Measurements from ENCODE around the gene S100A2.
A peak's percentile ranks its signal among the peaks of the same experiment; 100 is the strongest.
"Not testable (repeated sequence)": the region's sequence is repeated elsewhere in the genome, so short reads cannot be mapped to it uniquely, and the experiment has no call there.

Gene S100A2

DNA sequence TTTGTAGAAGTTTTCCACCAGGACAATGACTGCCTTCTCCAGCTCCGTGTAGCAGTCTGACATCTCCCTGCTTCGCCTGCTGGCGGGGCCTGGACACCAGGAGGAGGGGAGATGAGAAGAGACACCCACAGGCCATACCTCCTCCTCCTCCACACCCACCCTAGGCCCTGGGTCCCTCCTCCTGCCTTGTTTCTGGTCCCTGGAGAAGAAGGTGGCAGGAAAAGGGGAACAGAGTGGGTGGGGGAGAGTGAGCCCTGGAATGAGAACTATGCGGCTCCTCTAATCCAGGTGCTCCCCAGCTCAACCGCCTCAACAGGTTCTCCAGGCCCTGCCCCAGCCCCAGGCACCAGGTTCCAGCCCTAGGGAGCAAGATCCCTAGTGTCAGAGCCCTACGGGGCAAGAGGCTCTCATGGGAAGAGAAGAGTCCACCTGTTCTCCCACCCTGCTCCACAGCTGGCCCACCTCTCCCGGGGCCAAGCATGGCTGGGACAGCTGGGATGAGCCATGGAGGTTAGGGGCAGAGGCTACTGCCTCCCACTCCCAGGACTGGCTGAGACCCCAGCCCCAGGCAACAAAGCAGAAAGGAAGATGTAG, 42.5 kb upstream of the S100A2 start:
- ATAC-seq (replicated peaks) = no peak

DNA sequence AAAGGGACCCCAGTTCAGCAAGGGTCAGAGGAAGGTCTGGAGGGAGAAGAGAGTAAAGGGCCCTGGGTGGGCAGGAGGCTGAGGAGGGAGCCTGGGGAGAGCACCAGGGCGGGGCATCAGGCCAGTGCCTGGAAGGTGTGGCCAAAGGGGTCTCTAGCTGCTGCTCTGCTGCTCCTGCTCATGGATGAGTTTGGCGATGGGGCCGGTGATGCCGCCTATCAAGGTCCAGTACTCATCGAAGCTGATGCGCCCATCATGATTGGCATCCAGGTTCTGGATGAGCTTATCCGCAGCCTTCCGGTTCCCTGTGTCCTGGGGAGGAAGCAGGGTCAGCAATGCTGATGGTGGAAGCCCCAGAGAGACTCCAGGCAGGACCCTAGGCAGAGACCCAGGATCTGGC, 41.7 kb upstream of the S100A2 start:
- Mint-ChIP-seq H3K36me3 (ENCODE audit: insufficient read depth) (no peaks in the 10 kb centered on the region), H3K9me3 (no peaks in the 10 kb centered on the region), H3K27ac (no peak overlapping the region), H3K4me3 (no peak overlapping the region), H3K27me3 (no peaks in the 10 kb centered on the region), H3K4me1 (ENCODE audit: low read depth in 2 of 2) (no peaks in the 10 kb centered on the region)
- ATAC-seq (replicated peaks) (no peak), DNase-seq (no peak)

More for the DNA sequence above, 42.5 kb upstream of the S100A2 start:
- Mint-ChIP-seq H3K9me3 (no peaks in the 10 kb centered on the region), H3K4me1 (ENCODE audit: low read depth in 2 of 2) (no peaks in the 10 kb centered on the region), H3K27ac (no peak overlapping the region), H3K4me3 (no peak overlapping the region), H3K36me3 (ENCODE audit: insufficient read depth) (no peaks in the 10 kb centered on the region), H3K27me3 (no peaks in the 10 kb centered on the region)
- DNase-seq = no peak

DNA sequence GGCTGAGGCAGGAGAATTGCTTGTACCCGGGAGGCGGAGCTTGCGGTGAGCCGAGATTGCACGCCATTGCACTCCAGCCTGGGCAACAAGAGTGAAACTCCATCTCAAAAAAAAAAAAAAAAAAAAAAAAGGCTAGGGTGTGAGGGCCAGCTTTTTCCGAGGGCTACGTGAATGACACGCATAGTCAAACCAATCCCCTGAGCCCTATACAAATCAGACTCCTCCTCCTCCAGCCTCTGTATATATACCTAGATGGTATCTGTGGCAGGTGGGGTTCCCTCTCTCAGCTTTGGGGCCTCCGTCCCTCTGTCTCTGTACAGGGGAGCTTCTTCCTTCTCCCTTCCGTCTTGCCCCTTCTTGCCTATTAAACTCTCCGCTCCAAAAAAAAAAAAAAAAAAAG, 40.5 kb upstream of the S100A2 start:
- H3K27me3 Mint-ChIP-seq = no peaks in the 10 kb centered on the region
- no peaks in the 10 kb centered on the region for H3K4me1 Mint-ChIP-seq (ENCODE audit: low read depth in 2 of 2)
- ATAC-seq (replicated peaks) = no peak
- H3K9me3 Mint-ChIP-seq = no peaks in the 10 kb centered on the region
- H3K27ac Mint-ChIP-seq = no peak overlapping the region
- no peaks in the 10 kb centered on the region for H3K36me3 Mint-ChIP-seq (ENCODE audit: insufficient read depth)
- no peak overlapping the region for H3K4me3 Mint-ChIP-seq
- no peak for DNase-seq

DNA sequence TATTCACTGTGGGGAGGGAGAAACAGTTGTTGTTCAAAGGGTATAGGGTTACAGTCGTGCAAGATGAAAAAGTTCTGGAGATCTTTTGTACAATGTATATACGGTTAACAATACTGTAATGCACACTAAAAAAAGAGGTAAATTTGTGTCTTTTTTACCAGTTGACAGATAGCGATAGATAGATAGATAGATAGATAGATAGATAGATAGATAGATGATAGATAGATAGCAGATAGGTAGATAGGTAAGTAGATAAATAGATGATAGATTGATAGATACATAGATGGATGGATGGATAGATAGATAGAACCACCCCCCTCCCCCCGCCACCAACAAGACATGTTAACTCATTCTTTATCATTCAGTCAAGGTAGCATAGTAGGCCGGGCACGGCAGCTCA, 37.1 kb upstream of the S100A2 start:
- no peak overlapping the region for H3K27ac Mint-ChIP-seq
- no peaks in the 10 kb centered on the region for H3K27me3 Mint-ChIP-seq
- DNase-seq = no peak
- no peak overlapping the region for H3K4me3 Mint-ChIP-seq
- no peaks in the 10 kb centered on the region for H3K9me3 Mint-ChIP-seq
- peaks cover under 1% of the 10 kb centered on the region for H3K36me3 Mint-ChIP-seq (ENCODE audit: insufficient read depth)
- H3K4me1 Mint-ChIP-seq (ENCODE audit: low read depth in 2 of 2) = peaks cover 0 to 2% of the 10 kb centered on the region in 2 donors
- no peak for ATAC-seq (replicated peaks)

DNA sequence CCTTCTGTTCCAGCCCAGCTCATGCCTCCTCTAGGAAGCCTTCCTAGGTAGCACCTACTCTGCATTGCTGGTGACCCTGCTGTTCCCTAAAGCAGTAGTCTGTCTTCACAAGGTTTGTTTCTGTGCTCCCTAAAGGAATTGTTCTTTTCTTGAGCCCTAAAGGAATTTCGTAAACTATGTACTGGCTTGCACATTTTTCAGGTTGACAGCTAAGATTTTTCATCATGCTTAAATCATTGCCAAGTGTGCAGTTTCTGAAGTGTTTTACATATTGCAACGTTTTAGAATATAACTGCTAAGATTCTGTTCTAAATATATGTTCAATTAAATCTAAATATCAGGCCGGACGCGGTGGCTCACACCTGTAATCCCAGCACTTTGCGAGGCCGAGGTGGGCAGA, 34.2 kb upstream of the S100A2 start:
- no peak overlapping the region for H3K4me3 Mint-ChIP-seq
- peaks cover 2% of the 10 kb centered on the region for H3K36me3 Mint-ChIP-seq (ENCODE audit: insufficient read depth)
- ATAC-seq (replicated peaks) (no peak), DNase-seq (no peak)
- H3K27ac Mint-ChIP-seq = no peak overlapping the region
- no peaks in the 10 kb centered on the region for H3K9me3 Mint-ChIP-seq
- peaks cover 0 to 2% of the 10 kb centered on the region in 2 donors for H3K4me1 Mint-ChIP-seq (ENCODE audit: low read depth in 2 of 2)
- no peaks in the 10 kb centered on the region for H3K27me3 Mint-ChIP-seq

DNA sequence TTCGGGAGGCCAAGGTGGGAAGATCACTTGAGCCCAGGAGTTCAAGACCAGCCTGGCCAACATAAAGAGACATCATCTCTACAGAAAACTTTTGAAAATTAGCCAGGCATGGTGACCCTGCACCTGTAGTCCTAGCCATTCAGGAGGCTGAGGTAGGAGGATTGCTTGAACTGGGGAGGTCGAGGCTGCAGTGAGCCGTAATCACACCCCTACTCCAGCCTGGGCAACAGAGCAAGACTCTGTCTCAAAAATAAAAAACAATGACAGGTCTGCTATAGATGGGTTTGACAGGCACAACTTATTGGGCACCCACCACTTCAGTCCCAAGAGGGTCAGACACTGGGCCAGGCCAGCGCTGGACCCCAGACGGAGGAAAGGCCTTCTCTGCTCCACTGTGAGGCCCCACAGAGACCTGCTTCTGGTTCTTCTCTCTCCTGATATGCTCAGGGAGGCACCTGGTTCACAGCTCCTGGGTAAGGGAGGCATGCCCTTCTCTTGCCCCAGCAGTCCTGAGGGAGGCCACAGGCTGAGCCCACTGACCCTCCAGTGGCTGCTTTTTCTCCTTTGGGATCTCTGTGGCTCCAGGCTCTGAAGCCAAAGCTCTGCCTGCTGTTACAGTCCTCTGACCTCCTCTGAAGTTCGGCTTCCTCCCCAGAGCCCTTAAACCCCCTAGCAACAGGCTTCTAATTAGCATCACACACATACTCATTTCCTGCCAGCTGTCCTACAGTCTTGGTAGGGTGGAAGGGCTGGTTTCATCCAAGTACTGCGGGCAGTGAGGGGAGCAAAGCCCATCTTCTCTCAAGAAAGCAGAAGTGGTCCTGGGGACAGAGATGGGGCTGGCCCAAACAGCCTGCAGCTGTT, 32.9 kb upstream of the S100A2 start:
- Mint-ChIP-seq H3K27me3 (no peaks in the 10 kb centered on the region), H3K4me3 (no peak overlapping the region), H3K36me3 (ENCODE audit: insufficient read depth) (peaks cover 2% of the 10 kb centered on the region), H3K4me1 (ENCODE audit: low read depth in 2 of 2) (peaks cover 0 to 2% of the 10 kb centered on the region in 2 donors), H3K9me3 (no peaks in the 10 kb centered on the region), H3K27ac (no peak overlapping the region)
- DNase-seq (no peak), ATAC-seq (replicated peaks) (peak; percentile 70)

DNA sequence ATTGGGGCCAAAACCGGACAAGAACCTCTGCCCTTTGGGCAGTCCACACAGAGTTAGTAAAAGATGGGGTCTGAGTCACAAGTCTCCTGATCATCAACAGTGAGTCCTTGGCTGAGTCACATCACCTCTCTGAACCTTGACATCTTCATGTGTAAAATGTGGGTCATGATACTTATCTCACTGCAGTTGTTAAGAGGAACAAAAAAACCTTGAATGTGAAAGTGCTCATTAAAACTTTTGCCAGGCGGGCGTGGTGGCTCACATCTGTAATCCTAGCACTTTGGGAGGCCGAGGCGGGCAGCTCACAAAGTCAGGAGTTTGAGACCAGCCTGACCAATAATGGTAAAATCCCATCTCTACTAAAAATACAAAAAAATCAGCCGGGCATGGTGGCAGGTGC, 31.6 kb upstream of the S100A2 start:
- Mint-ChIP-seq H3K9me3 (no peaks in the 10 kb centered on the region), H3K27me3 (no peaks in the 10 kb centered on the region), H3K4me3 (no peak overlapping the region), H3K4me1 (ENCODE audit: low read depth in 2 of 2) (peaks cover 0 to 2% of the 10 kb centered on the region in 2 donors), H3K36me3 (ENCODE audit: insufficient read depth) (peaks cover 2% of the 10 kb centered on the region), H3K27ac (peak overlapping the region in 1 of 2 donors; percentile 56)
- ATAC-seq (replicated peaks) = peak; percentile 33
- no peak for DNase-seq

DNA sequence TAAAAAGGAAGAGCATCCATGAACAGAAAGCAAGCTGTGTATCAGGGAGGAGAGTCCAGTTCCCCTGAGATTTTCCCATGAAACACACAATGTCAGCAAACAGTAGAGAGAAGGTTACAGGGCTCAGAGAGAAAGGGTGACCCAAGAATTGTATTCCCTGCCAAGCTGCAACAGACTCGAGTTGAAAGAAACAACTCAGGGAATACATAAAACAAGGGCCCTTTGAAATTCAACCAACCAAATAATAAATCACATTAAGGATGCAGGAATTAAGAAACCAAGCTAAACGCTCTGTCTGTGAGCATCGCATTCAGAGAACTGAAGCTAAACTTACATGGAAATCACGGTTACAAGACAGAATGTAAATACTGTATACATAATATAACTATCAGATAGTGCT, 27.1 kb upstream of the S100A2 start:
- no peaks in the 10 kb centered on the region for H3K4me1 Mint-ChIP-seq (ENCODE audit: low read depth in 2 of 2)
- H3K9me3 Mint-ChIP-seq = no peaks in the 10 kb centered on the region
- peaks cover 2% of the 10 kb centered on the region for H3K36me3 Mint-ChIP-seq (ENCODE audit: insufficient read depth)
- H3K4me3 Mint-ChIP-seq = no peak overlapping the region
- DNase-seq (no peak), ATAC-seq (replicated peaks) (no peak)
- no peak overlapping the region for H3K27ac Mint-ChIP-seq
- no peaks in the 10 kb centered on the region for H3K27me3 Mint-ChIP-seq

DNA sequence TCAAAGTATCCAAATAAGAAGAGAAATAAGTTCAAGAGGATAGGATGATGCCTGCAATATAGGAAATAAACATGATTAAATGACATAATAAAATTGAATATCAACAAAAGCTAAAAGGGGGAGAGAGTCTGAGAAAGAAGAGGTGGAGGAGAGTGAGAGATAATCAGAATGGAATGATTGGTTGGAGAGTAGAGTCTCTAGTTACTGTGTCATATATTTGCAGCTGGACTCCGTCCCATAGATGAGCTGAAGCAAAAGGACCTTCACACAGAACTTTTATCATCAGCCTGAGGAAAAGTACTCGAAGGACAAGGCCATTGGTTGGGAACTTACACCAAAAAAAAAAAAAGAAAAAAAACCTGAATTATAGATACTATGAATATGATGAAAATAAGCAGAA, 22.8 kb upstream of the S100A2 start:
- no peaks in the 10 kb centered on the region for H3K9me3 Mint-ChIP-seq
- no peak overlapping the region for H3K4me3 Mint-ChIP-seq
- H3K4me1 Mint-ChIP-seq (ENCODE audit: low read depth in 2 of 2) = no peaks in the 10 kb centered on the region
- peaks cover 18 to 28% of the 10 kb centered on the region in 2 donors for H3K27me3 Mint-ChIP-seq
- H3K27ac Mint-ChIP-seq = no peak overlapping the region
- no peaks in the 10 kb centered on the region for H3K36me3 Mint-ChIP-seq (ENCODE audit: insufficient read depth)
- ATAC-seq (replicated peaks) = no peak
- no peak for DNase-seq

DNA sequence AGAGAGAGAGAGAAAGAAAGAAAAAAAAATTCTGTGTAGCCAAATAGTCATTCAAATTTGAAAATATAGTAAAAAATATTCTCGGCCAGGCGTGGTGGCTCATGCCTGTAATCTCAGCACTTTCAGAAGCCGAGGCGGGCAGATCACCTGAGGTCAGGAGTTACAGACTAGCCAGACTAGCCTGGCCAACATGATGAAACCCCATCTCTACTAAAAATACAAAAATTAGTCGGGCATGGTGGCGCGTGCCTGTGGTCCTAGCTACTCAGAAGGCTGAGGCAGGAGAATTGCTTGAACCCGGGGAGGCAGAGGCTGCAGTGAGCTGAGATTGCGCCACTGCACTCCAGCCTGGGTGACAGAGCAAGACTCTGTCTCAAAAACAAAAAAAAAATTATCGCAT, 22.4 kb upstream of the S100A2 start:
- H3K36me3 Mint-ChIP-seq (ENCODE audit: insufficient read depth); H3K4me3 Mint-ChIP-seq; ATAC-seq (replicated peaks); DNase-seq; H3K9me3 Mint-ChIP-seq; H3K4me1 Mint-ChIP-seq (ENCODE audit: low read depth in 2 of 2); H3K27ac Mint-ChIP-seq: not testable (repeated sequence)
- peaks cover 18 to 28% of the 10 kb centered on the region in 2 donors for H3K27me3 Mint-ChIP-seq

DNA sequence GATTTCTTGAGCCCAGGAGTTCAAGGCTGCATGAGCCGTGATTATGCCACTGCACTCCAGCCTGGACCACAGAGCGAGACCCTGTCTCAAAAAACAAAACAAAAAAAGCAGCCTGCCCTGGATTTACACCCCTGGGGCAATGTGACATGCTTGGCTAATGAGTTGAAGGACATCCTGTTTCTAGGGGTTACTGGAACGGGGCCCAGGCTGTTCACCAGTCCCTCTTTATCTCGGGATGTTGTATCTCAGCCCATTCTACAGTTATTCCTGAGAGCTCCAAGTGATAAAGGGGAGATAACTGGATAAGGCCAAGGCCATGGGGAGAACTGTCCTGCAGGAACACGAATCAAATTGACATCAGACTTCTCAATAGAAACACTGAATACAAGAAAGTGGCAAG, 21.7 kb upstream of the S100A2 start:
- H3K36me3 Mint-ChIP-seq (ENCODE audit: insufficient read depth) = no peaks in the 10 kb centered on the region
- no peaks in the 10 kb centered on the region for H3K4me1 Mint-ChIP-seq (ENCODE audit: low read depth in 2 of 2)
- H3K4me3 Mint-ChIP-seq = no peak overlapping the region
- DNase-seq = no peak
- no peak for ATAC-seq (replicated peaks)
- no peak overlapping the region for H3K27ac Mint-ChIP-seq
- no peaks in the 10 kb centered on the region for H3K9me3 Mint-ChIP-seq
- peaks cover 18 to 28% of the 10 kb centered on the region in 2 donors for H3K27me3 Mint-ChIP-seq

DNA sequence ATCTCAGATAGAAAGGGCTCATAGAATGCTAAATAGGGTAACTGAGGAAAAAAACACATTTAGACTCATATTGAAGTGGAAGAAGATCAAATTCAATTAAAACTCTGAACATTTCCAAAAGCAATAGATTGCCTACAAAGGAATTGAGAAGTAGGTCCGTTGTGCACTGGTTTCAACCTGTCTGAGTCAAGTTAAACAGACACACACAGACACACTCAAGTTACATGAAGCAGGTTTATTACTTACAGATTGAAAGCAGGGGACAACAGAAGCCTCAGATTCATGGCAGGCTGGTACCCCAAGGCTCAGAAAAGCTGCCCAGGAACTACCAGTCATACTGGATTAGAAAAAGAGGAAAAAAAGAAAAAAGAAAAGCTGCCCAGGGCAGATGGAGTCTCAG, 20.7 kb upstream of the S100A2 start:
- Mint-ChIP-seq H3K36me3 (ENCODE audit: insufficient read depth) (no peaks in the 10 kb centered on the region), H3K9me3 (no peaks in the 10 kb centered on the region), H3K4me3 (no peak overlapping the region), H3K4me1 (ENCODE audit: low read depth in 2 of 2) (no peaks in the 10 kb centered on the region), H3K27me3 (peaks cover 18 to 28% of the 10 kb centered on the region in 2 donors), H3K27ac (no peak overlapping the region)
- ATAC-seq (replicated peaks) (no peak), DNase-seq (no peak)

DNA sequence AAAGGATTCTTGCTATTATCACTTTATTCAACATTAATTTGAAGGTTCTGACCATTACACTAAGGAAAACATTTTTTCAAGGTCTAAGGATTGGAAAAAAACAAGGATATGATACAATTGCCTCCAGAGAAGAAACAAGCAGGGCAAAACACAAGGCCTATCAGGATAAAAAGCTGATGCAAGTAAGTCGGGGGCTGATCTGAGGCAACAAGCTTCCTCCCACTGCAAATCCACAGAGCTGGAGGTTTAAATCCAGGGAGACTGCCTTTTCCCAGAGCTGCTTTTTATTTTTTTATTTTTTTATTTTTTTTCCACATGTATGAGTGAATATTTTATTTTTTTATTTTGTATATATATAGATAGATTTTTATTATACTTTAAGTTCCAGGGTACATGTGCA, 19.4 kb upstream of the S100A2 start:
- no peak overlapping the region for H3K4me3 Mint-ChIP-seq
- no peaks in the 10 kb centered on the region for H3K9me3 Mint-ChIP-seq
- no peaks in the 10 kb centered on the region for H3K36me3 Mint-ChIP-seq (ENCODE audit: insufficient read depth)
- ATAC-seq (replicated peaks) = no peak
- no peaks in the 10 kb centered on the region for H3K4me1 Mint-ChIP-seq (ENCODE audit: low read depth in 2 of 2)
- H3K27me3 Mint-ChIP-seq = peaks cover 18 to 28% of the 10 kb centered on the region in 2 donors
- DNase-seq = no peak
- no peak overlapping the region for H3K27ac Mint-ChIP-seq

DNA sequence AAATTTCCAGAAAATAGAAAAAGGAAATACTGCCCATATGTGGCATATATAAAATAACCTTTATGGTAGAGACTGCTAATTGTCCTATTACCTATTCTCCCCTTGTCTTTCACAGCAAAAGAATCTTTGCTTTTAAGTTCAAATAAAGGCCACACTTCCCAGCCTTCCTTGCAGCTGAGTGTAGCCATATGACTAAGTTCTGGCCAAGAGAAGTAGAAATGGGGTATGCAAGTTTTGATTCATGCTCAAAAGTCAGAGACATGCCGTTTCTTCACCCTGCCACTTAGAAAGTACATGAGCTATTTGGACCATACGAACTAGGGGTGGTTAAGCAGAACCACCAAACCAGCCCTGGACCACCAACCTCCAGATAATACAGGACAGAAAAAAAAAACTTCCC, 18.3 kb upstream of the S100A2 start:
- H3K4me3 Mint-ChIP-seq = no peak overlapping the region
- DNase-seq (no peak), ATAC-seq (replicated peaks) (no peak)
- peaks cover 23 to 34% of the 10 kb centered on the region in 2 donors for H3K27me3 Mint-ChIP-seq
- no peaks in the 10 kb centered on the region for H3K4me1 Mint-ChIP-seq (ENCODE audit: low read depth in 2 of 2)
- H3K36me3 Mint-ChIP-seq (ENCODE audit: insufficient read depth) = no peaks in the 10 kb centered on the region
- no peak overlapping the region for H3K27ac Mint-ChIP-seq
- no peaks in the 10 kb centered on the region for H3K9me3 Mint-ChIP-seq

Data from effector memory CD8-positive, alpha-beta T cell (primary cell).